Breast epithelium (tissue), 4 donors: ENCODE measurements around the gene FOXN3. TPM values are rescaled to one million over a fixed set of nuclear protein-coding genes. Genes with fewer than 3 reads are reported as not detected.

ENCODE experiments used
- DNase-seq, 2 donors: peaks; one replicate each; pipeline ENCODE4 v3.0.0-alpha.2; 2019; ENCODE audit warnings: low spot score in 2 of 2
- H3K27ac ChIP-seq, 2 donors: fragments of 200-600 bp; sonication (generic) in 1 of 2; one replicate each; pipeline ENCODE4 v1.5.1; 2016 to 2019; ENCODE audit warnings: mild to moderate bottlenecking in 1 of 2
- H3K27me3 ChIP-seq, 2 donors: fragments of 200-600 bp; sonication (generic) in 1 of 2; one replicate each; pipeline versions ENCODE4 v1.5.1 to v1.6.0; 2017 to 2019; ENCODE audit warnings: control low read depth in 1 of 2, mild to moderate bottlenecking in 1 of 2
- H3K36me3 ChIP-seq: fragments of 200-600 bp; one replicate; pipeline ENCODE4 v1.5.1; 2019
- H3K4me1 ChIP-seq, 2 donors: fragments of 200-600 bp; sonication (generic); one replicate each; pipeline ENCODE4 v1.5.1; 2016 to 2019; ENCODE audit warnings: control low read depth in 1 of 2
- H3K4me3 ChIP-seq, 3 donors: fragments of 200-600 bp; sonication (generic); 1 replicate in 2 of 3; 2 replicates in 1 of 3; pipeline ENCODE4 v1.5.1; 2016 to 2019; ENCODE audit warnings: mild to moderate bottlenecking in 3 of 3, moderate library complexity in 2 of 3
- H3K9me3 ChIP-seq, 2 donors: fragments of 200-600 bp; sonication (generic) in 1 of 2; one replicate each; pipeline ENCODE4 v1.5.1; 2016 to 2019; ENCODE audit warnings: control low read depth in 1 of 2
- CTCF ChIP-seq, 3 donors: fragments of 450-650 bp; IDR thresholded peaks; one replicate each; pipeline ENCODE4 v1.5.1; 2016 to 2017; ENCODE audit warnings: antibody characterized with exemption in 3 of 3, mild to moderate bottlenecking in 3 of 3, moderate library complexity in 3 of 3
- POLR2A ChIP-seq: fragments of 450-650 bp; IDR thresholded peaks from one replicate; pipeline ENCODE4 v1.6.1; 2016; ENCODE audit warnings: antibody characterized with exemption, mild to moderate bottlenecking, moderate library complexity
- POLR2AphosphoS5 ChIP-seq, 3 donors: sonication (generic); formaldehyde crosslinking; IDR thresholded peaks; one replicate each; pipeline ENCODE4 v1.6.1; 2017; ENCODE audit warnings: antibody characterized with exemption in 3 of 3
- intact Hi-C: fragments of 100-400 bp; cut with DNase I; formaldehyde crosslinking; loops from one replicate; pipeline ENCODE4 v1.15.1; 2023; ENCODE audit warnings: low total_unique reads
- total RNA-seq, 3 donors: library from RNA; depleted of rRNA; stranded (reverse); fragments of >200 nt; gene quantifications; one replicate each; pipeline ENCODE4 v1.1.0, GENCODE V29; 2016

FOXN3 gene
- total RNA-seq, 3 donors from 2014 or later = 70.7 to 180 (median 80.3) TPM

- H3K27me3 ChIP-seq = no peaks in the 10 kb centered on the region
- TF ChIP-seq POLR2AphosphoS5 (IDR thresholded peaks at IDR 0.05) = no peak
- no peak for DNase-seq
- H3K4me3 ChIP-seq = no peak overlapping the region
- H3K4me1 ChIP-seq = no peaks in the 10 kb centered on the region
- no peaks in the 10 kb centered on the region for H3K9me3 ChIP-seq
- H3K36me3 ChIP-seq = no peaks in the 10 kb centered on the region
- intact Hi-C loops = no loop called here
- H3K27ac ChIP-seq = no peak overlapping the region
Observed at GRCh38 chr14:89365061-89365801, 51.8 kb downstream of the FOXN3 start.

GRCh38 chr14:89364316-89364715 is 52.7 kb downstream of the FOXN3 start:
- no peak for TF ChIP-seq CTCF (IDR thresholded peaks at IDR 0.05)
- TF ChIP-seq POLR2A = no peak
- no peak for TF ChIP-seq POLR2AphosphoS5 (IDR thresholded peaks at IDR 0.05)
- intact Hi-C loops = no loop called here

GRCh38 chr14:89360277-89360676 is 56.8 kb downstream of the FOXN3 start:
- no peak for DNase-seq
- no peak for TF ChIP-seq POLR2A
- TF ChIP-seq CTCF (IDR thresholded peaks at IDR 0.05) = no peak
- no peak for TF ChIP-seq POLR2AphosphoS5 (IDR thresholded peaks at IDR 0.05)
- Histone ChIP-seq H3K27ac (peak overlapping the region; percentile 40 to 48), H3K4me3 (no peak overlapping the region), H3K9me3 (no peaks in the 10 kb centered on the region), H3K4me1 (no peaks in the 10 kb centered on the region), H3K36me3 (no peaks in the 10 kb centered on the region), H3K27me3 (no peaks in the 10 kb centered on the region)
- intact Hi-C loops = no loop called here

More at GRCh38 chr14:89364316-89364715, 52.7 kb downstream of the FOXN3 start:
- DNase-seq = no peak
- Histone ChIP-seq H3K27ac (no peak overlapping the region), H3K4me3 (no peak overlapping the region), H3K36me3 (no peaks in the 10 kb centered on the region), H3K27me3 (no peaks in the 10 kb centered on the region), H3K9me3 (no peaks in the 10 kb centered on the region), H3K4me1 (no peaks in the 10 kb centered on the region)

- TF ChIP-seq CTCF (IDR thresholded peaks at IDR 0.05) = no peak
- TF ChIP-seq POLR2AphosphoS5 (IDR thresholded peaks at IDR 0.05) = no peak
- TF ChIP-seq POLR2A = no peak
- Histone ChIP-seq H3K4me3 (no peak overlapping the region), H3K27me3 (no peaks in the 10 kb centered on the region), H3K9me3 (no peaks in the 10 kb centered on the region), H3K27ac (peak overlapping the region; percentile 40 to 48), H3K36me3 (no peaks in the 10 kb centered on the region), H3K4me1 (no peaks in the 10 kb centered on the region)
- intact Hi-C loops = no loop called here
- no peak for DNase-seq
Observed at GRCh38 chr14:89359477-89360222, 57.4 kb downstream of the FOXN3 start.

- H3K4me1 ChIP-seq = no peaks in the 10 kb centered on the region
- no peak for DNase-seq
- intact Hi-C loops = no loop called here
- H3K4me3 ChIP-seq = no peak overlapping the region
- H3K9me3 ChIP-seq = no peaks in the 10 kb centered on the region
- H3K36me3 ChIP-seq = no peaks in the 10 kb centered on the region
- no peak overlapping the region for H3K27ac ChIP-seq
- H3K27me3 ChIP-seq = no peaks in the 10 kb centered on the region
- TF ChIP-seq CTCF (IDR thresholded peaks at IDR 0.05) (no peak), POLR2AphosphoS5 (IDR thresholded peaks at IDR 0.05) (no peak), POLR2A (no peak)
Observed at GRCh38 chr14:89357655-89358297, 59.3 kb downstream of the FOXN3 start.
